Ammon's horn (tissue), 1 donor: Measurements from ENCODE around the gene C6orf47.

Experiments used
- DNase-seq: peaks from one replicate; pipeline ENCODE4 v3.0.0-alpha.2; 2016; ENCODE audit warnings: low spot score

C6orf47 gene

DNA sequence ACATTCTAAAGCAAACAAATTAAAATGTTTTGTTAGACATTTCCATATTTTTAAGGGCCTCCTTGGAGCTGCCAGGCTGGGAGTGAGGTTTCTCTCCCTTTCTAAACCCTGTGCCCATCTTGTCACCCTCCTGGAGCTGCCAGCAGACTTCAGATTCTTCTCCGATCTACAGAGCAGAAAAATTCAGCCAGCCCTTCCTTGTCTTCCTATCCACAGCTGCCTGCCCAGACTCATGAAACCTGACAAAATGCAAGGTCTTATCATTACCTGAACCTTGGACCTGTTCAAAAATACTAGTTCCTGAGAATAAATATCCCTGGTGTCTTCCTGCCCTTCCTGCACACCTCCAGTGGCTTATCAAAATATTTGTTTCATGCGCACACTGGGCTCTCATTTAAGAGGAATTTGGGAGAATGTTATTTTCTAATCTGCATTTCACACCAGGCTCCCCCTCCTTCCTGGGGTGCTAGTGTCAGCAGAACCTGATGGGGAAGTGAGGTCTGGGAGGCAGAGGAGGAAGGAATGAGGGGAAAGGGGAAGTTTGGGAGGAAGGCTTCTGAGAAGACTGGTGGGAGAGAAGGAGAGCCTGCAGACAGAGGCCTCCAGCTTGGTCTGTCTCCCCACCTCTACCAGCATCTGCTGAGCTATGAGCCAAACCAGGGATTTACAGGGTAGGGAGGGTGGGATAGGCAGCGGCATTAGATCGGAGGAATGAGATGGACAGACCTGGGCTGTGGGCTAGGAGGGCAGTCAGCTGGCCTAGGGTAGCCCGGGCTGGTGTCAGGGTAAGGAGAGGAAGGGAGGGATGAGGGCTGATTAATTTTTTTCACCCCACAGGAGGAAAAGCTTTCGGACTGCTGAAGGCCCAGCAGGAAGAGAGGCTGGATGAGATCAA, 45.6 kb downstream of the C6orf47 start, which contains the start of gene AIF1:
Gene AIF1 (plus strand): TSS at position 551 of the 895 bp plus-strand sequence. CDS start 96 bp downstream, at position 647.
- DNase-seq = peak; percentile 70

DNA sequence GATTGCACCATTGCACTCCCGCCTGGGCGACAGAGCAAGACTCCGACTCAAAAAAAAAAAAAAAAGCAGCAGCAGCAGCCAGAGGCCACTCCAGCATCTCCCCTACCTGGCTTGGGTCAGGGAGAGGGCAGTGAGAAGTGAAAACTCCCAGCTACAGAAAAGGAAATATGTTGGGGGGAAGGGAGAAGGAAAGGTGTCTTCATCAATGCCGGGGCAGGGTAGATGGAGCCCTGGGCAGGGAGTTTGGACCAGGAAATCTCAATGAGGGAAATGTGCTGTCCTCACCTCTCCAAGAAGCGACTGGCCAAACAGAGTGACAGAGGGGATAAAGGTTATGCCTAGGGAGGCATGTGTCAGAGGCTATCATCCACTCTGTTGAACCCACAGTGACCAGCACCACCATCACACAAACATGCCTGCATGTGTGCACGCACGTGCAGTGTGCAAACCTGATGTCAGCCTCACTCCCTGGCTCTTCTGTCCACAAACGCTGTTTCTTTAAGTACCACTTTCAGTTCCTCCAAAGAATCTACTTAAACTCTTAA, 46.4 kb downstream of the C6orf47 start:
- DNase-seq = peak; percentile 50

DNA sequence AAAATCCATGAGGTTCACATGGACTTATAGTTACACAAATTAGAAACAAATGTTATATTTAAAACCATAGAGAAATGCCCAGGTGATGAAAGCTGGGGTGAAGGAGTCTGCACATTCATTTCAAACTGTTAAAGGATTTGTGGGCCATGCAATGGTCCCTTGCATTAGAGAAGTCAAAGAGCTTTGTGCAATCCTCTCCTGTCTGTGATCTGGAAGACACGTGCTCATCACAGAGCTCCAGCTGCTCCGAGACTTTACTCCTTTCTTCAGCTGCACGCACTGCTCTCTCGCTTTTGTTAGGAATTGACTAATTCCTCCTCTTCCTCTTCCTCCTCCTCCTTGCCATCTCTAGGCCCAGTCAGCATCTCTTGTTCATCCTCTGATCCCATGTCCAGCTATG, 49.6 kb downstream of the C6orf47 start:
- DNase-seq = no peak

DNA sequence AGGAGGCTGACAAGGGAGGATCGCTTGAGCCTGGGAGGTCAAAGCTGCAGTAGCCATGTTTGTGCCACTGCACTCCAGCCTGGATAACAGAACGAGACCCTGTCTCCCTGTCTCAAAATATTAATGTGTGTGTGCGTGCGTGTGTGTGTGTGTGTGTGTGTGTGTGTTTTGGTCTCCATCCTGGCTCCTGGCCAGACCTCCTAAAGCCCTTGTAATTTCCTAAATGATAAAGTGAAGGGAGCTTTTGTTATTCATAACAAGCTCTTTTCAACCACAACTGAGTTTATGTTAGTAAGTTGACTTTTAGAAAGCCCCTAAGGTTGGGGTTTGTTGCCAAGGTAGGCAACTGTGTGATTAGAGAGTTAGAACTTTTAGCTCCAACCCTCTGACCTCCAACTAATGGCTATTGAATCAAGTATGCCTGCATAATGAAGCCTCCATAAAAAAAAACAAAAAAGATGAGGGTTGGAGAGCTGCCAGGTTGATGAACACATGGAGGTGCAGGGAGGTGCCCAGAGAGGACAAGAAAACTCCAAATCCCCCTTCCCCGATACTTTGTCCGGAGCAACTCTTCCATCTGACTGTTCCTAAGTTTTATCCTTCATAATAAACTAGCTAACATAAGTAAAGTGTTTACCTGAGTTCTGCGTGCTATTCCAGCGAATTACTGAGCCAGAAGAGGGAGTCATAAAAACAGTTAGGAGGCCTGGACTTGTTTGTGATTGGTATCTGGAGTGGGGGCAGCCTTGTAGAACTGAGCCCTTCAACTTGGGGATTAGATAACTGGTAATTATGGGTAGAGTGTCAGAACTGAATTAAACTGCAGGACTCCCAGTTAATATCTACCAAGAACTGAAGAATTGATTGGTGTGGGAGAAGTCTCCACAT, 50.8 kb downstream of the C6orf47 start:
- DNase-seq = no peak
